HL-60 (cell line): ENCODE measurements around the gene SPP1.

Experiments
- CTCF ChIP-seq: IDR thresholded peaks from one replicate; pipeline ENCODE4 v1.5.1; 2011; ENCODE audit warnings: low read length, control low read depth, inconsistent platforms; ENCODE audit not compliant: insufficient read depth
- POLR2AphosphoS5 ChIP-seq: IDR thresholded peaks from 2 replicates; pipeline ENCODE4 v1.6.1; 2012; ENCODE audit warnings: low read depth
- SPI1 ChIP-seq: IDR thresholded peaks from 2 replicates; pipeline ENCODE4 v1.6.1; 2012; ENCODE audit warnings: low read depth, mild to moderate bottlenecking, borderline replicate concordance

DNA sequence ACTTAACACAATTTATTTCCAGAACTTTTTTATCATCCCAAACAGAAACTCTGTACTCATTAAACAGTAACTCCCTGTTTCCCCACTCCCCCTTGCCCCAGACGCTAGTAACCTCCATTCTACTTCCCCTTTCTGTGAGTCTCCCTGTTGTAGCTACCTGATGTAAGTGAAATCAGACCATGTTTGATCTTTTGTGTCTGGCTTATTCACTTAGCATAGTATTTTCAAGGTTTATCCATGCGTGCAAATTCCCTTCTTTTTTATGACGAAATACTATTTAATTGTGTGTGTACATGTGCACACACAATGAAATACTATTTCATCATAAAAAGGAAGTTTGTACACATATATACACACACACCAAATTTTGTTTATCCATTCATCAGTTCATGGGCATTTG is 37.1 kb downstream of the SPP1 start:
- no peak for TF ChIP-seq CTCF
- TF ChIP-seq SPI1, result peak; percentile 73
- TF ChIP-seq POLR2AphosphoS5, result no peak
